ENCODE results near the gene NRF1.
A peak's percentile ranks its signal among the peaks of the same experiment; 100 is the strongest.

NRF1 gene

DNA sequence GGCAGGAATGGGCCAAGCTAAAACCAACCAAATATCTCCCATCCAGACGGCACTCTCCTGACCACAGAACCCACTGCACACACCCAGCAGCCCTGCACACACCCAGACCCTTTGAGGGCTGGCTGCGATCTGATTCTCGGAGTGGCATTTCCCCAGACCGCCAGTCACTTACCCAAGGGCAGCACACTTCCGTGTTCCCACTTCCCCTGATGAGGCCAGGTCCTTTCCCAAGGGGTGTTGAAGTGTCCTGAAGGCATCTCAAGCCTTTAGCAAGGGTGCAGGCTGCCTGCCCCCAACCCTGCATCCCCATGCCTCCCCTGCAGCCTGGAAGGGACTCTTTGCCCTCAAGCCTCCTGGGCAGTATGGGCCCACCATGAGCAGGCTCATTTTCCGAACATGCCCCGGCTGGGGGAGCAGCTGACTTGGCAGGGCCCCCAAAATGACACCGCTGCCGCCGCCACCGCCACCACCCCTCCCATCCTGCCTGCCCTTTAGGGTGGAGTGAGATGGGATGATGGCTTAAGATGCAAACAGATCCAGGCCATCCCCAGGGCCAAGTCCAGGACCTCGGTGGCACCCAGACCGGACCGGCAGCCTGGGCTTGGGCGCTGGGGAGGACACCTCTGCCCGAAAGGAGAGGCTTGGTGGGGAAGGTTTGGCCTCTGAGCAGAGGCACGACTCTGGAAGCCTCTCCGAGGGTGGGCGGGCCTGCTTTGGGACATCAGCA, 159.8 kb downstream of the NRF1 start:
- DNase-seq (ENCODE audit: low spot score) = no peak

DNA sequence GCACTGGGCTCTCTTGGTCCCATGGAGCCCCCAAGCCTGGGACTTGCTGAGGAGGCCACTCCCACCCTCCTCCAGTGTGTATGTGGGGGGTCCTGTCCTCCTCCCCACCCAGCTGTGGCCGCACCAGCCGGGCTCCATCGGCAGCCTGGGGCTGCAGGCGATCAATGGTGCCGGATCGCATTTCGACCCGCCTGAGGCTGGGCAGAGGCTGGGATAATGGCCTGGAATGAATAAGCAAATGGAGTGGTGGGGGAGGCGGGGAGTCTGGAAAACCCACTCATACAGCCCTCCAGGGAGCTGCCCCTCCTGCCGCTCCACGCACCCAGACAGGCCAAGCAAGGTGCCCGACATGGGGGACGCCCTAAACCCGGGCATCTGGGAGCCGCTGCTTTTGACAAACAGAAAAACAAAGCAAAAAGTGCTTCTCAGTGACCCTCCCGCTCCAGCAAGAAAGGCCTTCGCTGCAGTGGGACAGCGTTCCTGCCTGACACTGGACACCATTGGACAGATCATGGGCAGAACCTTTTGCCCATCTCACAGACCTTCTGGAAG, 160.5 kb downstream of the NRF1 start:
- no peak for DNase-seq (ENCODE audit: low spot score)

DNA sequence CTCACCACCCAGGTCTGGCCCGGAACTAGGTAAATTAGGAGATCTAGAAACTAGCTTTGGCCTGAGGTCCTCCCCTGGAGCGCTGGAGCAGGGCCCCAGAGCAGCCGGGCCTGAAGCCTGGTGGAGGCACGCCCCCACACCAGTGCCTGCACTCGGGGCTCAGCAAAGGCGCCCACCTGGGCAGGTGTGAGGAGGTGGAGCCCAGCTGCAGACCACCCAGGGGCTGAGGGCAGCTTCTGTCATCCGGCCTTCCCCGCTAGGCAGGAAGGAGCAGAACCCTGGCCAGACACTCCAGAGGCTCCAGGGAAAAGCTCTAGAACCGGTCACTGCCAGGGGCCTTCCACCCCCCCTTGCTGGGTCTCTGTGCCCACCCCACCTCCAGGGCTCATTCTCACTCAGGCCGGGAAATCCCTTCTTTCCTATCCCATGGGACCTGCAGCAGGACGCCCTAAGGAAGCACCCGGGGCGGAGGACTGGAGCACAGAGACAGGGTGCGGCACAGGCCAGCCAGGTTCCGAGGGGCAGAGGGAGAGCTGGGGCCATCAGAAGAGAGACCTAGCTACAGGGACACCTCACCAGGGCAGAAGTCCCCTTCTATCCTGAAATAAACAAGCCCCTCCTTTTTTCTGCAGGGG, 161.2 kb downstream of the NRF1 start:
- no peak for DNase-seq (ENCODE audit: low spot score)

DNA sequence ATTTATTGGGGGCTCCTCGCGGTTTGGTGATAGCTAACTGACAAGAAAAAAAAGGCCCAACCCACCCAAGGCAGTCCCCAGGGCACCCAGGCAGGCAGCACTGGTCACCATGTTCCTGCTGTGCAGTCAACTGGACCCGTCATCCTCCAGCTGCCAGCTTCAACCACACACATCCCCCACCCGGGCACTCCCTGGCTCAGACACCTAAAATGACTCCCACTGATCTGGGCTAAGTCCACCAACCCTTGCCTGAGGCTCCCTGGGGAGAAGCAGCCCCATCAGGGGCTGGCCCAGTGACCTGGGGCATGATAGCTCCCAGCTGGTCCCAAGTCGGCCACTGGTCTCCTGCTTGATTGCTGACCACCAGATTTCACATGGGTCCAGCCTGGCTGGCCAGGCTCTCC, 161.8 kb downstream of the NRF1 start:
- no peak for DNase-seq (ENCODE audit: low spot score)

DNA sequence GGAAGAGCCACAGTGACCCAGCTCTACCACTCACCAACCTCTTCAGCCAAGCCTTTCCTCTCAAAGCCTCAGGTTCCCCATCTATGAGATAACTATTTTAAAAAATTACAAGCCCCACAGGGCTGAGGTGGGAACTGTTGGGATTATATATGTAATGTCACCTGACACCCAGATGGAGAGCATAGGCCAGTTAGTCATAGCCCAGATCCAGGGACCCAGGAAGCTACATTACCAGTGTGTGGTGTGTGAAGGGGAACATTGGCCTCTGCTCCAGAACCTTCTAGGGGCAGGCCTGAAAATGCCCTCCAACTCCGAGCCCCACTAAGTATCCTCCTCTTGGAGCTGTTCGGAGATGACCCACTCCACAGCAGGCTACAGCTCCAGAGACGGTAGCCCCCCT, 162.4 kb downstream of the NRF1 start:
- no peak for DNase-seq (ENCODE audit: low spot score)

DNA sequence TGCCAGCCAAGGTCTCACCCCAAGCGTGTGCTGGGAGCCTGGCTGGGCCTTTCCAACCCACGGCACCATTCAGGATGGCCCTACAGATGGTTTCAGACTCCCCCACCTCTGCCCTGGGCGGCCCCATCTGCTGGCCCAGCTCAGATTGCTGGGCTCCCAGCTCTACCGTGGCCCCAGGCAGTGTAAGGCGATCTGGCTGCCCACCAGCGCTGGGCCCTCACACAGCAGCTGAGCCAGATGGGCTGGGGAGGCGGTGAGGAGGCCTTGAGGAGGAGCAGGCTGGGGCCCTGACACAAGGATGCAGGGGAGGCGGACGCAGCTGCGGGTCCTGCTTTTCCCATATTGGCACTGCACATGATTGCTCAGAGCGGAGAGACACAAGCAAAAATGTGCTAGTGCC, 162.8 kb downstream of the NRF1 start:
- no peak for DNase-seq (ENCODE audit: low spot score)

DNA sequence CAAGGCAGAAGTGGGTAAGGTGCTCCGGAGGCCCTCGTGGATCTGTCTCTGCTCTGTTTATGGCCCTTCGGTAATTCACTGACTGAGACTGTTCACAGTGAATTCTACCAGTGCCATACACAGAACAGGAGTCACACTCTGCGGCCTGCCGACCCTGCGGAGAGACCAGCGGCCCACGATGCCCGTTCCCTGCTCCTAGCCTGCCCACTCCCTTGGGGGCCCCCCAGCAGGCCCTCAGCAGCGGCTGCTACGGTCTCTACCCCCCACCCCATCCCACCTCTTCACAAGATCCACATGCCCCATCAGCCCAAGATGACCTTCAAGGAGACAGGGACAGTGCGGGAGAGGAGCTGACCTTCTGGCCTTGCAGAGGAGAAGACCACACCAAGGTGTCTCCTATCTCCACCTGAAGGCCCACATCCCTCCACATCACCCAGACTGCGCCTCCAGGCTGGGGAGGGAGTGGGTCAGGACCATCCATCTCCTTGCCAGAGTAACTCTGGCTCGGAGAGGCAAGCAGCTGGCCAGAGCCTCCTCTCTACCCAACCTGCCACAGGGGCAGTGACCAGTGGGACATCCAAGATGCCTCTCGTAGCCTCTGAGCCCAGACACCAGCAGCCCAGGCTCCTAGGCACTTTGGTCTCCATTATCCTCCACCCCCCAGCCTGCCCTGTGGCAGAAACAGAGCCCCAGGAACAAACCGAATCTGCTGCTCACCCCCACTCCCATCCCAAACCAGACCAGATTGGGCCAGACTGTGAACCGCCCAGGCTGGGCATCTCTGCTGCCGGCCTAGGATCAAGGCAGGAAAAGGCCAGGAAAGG, 163.6 kb downstream of the NRF1 start:
- DNase-seq (ENCODE audit: low spot score) = no peak

DNA sequence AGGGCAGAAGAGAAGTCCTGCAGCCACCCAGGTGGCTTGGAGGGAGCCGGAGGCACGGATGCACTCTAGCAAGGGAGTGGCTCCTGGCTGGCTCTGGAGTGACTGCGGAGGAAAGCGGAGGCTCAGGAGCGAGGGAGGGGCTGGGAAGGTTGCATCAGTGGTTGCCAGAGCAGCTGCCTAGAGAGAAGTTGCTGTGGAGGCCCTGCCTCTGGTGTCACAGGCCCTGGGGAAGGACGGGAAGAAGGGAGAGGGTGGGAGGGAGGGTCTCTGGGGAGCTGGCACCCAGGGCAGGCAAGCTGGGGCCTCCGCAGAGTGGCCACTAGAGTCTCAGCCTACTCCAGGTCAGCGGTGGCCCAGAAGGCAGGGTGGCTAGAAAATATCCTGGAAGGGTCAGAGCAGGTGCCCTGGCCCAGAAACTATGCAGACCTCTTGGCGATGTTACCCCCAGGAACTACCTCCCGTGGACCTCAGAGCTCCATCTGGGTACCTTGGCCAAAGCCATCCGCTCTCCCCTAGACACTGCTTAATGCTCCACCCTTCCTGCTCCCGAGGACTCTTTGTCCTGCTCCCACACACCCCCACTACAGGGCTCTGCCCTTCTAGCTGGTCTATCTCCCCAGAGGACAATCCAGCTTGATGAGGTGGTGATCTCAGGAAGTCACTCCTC, 164.3 kb downstream of the NRF1 start:
- no peak for DNase-seq (ENCODE audit: low spot score)

DNA sequence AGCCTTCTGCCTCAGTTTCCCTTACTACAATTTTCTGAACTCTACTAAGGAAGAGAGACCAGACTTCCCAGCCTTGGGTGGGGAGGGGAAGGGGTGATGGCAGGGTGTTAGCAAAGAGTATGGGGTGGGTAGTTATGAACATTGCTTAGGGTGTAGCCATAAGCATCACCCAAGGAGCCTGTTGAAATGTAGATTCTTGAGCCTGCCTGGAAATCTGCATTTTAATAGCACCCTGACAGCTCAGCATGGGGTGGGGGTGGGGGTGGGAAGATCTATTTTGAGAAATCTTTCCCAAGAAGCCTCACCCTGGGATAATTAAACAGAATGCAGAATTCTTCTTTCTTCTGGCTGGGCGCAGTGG, 164.8 kb downstream of the NRF1 start:
- no peak for DNase-seq (ENCODE audit: low spot score)

DNA sequence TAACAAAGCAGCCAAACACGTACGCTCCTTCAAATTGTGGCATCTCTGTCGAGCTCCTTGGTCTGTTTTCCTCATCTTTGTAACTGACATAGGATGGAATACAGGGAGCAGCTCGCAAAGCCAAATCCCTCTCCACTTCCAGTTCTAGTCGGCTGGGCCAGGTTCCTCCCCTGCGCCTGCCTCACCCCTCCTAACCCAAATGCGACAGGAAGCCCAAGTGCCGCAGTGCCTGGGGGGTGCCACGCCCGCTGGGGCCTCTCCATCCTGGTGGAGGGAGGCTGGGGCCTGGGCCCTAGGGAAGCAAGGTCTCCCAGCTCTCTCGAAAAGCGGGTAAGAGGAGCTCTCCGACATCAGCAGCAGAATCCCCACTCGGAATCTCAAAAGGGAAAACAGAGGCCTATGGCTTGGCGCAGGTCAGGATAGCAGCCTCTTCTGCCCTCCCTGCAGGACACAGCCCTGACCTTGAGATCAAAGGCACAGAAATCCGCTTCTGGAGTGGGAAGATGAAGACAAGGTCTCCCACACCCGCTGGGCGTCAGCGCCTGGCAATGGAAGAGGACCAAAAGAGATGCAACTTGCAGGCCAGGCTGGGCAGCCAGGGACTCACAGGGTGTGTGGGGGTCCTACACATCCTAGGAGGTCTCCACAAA, 165.8 kb downstream of the NRF1 start:
- no peak for DNase-seq (ENCODE audit: low spot score)

DNA sequence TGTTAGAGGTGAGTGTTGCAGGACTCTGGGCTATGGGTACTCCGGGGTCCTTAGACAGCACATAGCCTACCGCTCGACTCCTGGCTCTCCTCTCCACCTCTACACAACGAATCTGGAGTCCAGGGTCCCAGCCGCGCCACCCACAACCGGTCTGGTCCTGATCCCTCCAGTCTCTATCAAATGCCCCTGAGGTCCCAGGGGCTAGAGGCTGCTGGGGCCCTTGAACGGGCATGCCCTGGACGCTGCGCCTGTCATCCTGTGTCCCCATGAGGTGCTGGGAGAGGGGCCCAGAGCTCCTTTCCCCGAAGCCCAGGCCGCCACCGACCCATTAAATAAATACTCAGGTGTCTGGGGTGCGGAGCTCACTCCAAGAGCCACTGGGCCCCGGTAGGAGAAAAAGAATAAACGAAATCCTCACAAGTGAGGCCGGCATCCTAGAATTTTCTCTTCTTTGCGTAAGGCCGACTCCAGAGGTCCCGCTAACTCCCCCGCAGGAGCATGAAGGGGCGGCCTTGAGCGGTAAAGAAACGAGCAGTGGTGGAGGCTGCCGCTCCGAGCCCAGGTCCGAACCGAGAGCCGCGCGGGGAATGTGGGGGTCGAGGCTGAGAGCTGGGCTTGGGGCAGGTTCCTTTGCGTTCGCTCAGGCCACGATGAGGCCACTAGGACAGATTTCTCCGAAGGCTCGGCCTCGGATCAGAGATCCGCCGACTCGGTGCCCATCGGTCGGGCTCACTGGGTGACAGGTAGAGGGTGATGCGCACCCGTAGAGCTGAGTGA, 166.7 kb downstream of the NRF1 start:
- DNase-seq (ENCODE audit: low spot score) = no peak

DNA sequence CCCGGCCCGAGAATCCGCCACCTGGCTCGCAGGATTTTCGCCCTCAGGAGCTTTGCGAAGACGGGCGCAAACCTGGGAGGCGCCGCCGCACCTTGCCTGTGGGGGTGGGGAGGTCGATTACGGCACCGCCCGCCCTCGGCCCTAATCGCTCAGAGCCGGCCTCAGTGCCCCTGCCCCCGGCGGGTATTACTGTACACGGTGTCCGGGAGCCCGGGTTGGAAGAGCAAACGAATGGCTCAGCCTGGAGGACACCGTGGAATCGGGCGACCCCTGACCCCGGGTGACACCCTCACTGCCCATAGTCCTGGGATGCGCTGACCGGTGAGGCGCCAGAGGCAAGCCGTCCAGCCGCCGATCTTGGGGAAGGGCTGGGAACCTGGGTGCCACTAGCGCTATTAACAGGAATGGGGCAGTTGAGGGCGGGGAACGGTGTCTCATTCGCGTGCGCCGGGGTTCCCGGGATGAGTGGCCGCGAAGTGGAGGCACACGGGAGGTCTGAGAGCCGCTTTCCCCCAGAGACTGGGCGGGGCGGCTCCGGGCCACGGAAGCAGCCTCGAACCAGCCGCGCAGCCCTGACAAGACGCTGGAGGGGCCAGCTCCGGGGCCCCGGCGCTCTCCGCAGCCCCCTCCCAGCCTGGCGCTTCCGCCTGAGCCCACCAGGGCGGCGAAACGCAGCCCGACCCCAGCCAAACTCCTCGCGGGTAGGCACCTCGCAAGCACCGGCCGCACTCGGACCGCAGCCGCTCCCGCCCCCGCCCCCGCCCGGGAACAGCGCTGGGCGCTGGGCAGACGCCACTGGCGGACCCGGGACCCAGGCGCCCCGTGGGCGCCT, 167.5 kb downstream of the NRF1 start:
- no peak for DNase-seq (ENCODE audit: low spot score)

DNA sequence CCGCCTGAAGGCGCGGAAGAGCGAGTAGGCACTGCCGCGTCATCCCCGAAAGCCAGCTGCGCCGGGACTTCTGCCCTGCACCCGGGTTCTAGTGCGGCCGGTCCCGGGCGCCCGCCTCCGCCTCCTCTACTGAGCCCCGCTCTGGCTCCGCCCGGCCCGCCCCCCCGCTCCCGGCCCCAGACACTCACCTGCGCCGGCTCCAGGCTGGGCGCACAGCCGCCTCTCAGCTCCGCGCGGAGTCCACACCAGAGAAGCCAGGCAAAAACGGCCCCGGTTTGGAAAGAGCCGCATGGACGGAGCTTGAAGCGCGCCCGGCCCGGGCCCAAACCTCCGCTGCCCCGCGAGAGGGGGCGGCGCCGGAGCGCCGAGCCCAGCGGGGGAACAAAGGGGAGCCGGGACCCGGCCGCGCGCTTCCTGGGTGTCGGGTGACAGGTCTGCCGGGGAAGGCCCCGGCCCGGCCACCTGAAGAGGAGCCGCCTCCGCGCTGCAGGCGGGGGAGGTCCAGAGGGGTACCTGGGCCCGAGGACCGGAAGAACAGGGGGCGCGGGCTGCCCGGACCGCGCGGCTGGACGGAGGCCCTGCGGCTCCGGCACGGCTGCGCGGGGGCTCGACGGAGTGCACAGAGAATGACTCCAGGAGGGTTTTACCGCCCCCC, 168.2 kb downstream of the NRF1 start:
- DNase-seq (ENCODE audit: low spot score) = no peak

DNA sequence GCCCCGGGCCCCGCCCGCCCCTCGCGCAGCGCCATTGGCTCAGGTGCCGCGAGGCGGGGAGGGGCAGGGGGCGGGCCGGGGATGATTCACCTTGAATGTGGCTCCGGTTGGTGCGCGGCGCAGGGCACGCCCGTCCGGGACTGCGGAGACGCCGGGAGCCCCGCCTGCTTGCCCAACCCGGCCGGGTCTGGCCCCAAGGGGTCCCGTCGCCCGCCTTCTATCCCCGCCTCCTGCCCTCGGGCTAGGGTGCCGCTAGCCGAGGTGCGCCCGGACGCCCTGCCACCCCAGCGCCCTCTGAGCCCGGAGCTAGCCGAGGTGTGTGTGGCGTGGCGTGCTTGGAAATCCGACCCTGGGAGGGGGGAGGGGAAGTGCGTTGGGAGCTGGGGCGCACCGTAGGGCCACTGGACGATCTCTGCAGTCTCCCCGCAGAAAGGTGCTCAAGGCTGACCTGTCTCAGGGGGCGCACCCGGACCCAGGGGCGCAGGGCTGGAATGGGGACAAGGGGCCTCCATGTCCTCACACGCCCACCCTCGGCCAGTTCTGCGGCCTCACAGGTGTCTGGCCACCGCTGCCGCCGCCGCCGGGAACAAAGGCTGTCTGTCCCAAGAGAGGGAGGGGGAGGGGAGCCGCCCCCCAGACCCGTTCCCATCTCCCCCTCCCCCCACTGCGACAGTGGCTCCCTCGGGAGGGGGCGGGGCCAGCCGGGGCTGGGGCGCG, 168.9 kb downstream of the NRF1 start:
- DNase-seq (ENCODE audit: low spot score) = peak; percentile 73

DNA sequence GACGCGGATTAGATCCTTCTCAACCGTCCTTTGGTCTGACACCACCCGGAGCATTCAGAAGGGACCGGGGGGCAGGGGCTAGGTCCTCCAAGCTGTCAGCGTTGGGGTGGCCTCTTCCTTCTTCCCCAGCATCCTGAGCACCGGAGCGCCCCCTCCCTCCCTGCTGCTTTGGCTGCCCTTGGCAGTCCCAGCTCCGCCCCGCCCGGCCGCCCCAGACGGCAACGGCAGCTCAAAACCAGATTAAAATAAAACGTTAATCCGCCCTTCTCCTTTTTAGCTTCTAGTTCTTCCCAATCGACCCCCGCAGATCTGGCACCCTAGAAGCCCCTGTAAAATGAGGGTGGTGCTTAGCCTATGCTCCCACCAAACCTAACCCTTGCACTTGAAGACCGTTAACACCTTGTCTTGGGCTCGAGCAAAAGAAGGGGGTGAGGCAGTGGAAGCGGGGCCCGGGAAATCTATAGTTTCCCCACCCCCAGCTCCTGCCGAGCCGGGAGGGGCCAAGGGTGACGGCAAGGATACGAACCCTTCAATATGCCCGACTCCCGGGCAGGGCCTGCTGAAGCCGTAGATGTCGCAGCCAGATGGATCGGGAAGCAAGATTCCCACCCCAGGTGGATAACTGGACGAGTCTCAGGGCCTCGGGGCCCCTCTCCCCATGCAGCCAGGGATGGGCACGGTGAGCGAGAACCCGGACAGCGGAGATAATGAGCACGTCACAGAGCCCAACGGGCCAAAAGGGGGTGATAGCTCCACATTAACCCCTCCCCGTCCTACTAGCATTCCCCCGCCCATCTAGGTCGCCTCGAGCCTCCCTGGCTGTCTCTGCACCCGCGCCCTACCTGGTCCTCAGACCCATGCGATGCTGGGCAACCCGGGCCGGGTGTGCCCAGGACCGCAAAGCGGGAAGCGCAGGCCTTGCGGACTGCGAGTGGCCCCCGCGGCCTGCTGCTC, 169.7 kb downstream of the NRF1 start:
- DNase-seq (ENCODE audit: low spot score) = no peak

DNA sequence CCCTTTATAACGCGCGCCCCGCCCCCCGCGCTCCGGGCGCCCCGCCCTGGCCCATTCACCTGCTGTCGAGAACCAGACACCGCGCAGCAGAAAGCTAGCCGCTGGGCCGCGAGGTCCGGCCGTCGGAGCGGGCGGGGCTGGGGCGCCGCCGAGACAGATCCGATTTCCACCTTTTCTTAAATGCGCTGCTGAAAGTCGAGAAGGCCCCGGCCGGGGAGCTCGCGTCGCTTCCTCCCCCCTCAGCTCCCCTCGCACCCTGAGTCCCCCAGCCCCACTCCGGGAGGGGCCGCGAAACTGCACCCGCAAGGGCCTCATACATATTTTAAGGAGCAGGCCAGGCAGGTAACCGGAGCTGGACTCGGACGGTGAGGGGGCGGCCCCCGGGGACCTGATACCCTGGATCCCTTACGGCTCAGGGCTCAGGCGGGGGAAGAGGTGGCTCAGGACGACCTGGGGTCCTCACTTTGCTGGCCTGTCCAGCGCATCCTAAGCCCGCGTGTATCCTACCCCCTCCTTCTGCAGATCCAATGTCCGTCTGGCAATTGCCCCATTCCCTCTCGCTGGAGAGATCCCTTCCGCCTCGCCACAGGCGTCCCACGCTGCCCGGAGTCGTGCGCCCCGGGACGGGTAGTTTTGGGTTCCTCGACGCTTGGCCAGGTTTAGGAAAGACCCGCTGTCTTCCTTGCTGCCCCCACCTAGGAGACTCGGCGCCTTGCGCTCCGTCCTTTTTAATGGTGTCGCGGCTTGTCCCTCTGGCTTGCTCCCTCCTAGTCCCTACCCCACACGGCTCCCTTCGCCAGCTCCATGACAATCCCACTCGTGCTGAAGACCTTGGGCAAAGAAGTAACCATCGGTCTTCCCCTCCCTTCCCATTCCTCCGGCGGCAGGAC, 170.7 kb downstream of the NRF1 start:
- no peak for DNase-seq (ENCODE audit: low spot score)
